GM12864 (cell line): ENCODE data around the gene NDST3.

ENCODE experiments used
- DNase-seq: peaks from one replicate; pipeline ENCODE4 v3.0.0-alpha.2; 2011; ENCODE audit warnings: low read depth
- H3K4me3 ChIP-seq: 2 replicates; pipeline ENCODE4 v1.5.1; 2011; ENCODE audit warnings: mild to moderate bottlenecking, low read depth, low read length, control low read depth
- CTCF ChIP-seq: IDR thresholded peaks from 2 replicates; pipeline ENCODE4 v1.5.1; 2011; ENCODE audit warnings: low read depth, mild to moderate bottlenecking, moderate library complexity, low read length, control low read depth, inconsistent platforms; ENCODE audit errors: missing control alignments

NDST3 gene

DNA sequence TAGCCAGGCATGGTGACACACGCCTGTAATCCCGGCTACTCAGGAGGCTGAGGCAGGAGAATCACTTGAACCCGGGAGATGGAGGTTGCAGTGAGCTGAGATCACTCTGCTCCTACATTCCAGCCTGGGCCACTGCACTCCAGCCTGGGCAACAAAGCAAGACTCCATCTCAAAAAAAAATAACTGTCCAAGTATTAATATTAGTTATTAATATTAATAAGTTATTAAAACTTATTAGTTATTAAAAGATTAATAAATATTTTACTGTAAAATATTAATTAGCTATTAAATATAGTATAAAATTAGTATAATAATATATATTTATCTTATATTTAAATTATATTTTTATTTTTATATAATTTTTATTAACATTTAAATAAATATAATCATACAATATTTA lies 19.5 kb upstream of the NDST3 start:
- no peak overlapping the region for H3K4me3 ChIP-seq
- no peak for DNase-seq
- TF ChIP-seq CTCF = no peak

DNA sequence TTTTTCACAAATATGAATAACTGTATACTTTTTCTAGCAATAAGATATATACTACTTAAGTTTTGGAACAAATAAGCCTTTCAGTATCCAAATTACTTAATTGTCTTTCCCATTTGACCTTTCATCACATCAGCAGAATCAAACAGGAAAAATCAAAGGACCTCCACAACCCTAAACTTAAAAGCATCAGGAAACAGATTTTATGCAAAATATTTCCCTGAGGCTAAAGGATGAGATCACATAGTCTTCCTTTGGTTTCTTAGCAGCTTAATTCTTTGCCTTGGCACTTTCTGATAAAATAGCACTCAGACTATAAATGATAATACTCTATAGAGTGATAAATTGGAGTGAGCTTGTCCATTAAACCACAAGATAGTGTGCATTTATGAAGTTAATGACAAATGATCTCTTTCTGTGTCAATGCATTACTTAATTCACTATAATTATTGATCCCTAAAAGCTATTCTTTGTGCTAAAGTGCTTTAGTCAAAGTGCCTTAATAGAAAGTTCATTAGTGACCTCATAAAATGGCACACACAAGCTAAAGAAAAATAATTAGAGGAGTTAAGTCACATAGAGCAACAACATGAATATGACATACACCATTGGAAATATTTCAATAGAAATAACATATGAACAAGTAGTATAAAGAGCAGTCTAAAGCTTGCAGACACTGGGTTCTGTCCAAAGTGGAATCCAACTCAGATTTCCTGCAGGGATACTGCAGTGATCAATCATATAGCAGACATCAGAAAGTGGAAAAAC lies 15.7 kb upstream of the NDST3 start:
- no peak for DNase-seq
- TF ChIP-seq CTCF = no peak
- H3K4me3 ChIP-seq = no peak overlapping the region

GRCh38 chr4:118026806-118027205 lies 7.5 kb upstream of the NDST3 start:
- no peak overlapping the region for H3K4me3 ChIP-seq
- no peak for DNase-seq
- no peak for TF ChIP-seq CTCF

DNA sequence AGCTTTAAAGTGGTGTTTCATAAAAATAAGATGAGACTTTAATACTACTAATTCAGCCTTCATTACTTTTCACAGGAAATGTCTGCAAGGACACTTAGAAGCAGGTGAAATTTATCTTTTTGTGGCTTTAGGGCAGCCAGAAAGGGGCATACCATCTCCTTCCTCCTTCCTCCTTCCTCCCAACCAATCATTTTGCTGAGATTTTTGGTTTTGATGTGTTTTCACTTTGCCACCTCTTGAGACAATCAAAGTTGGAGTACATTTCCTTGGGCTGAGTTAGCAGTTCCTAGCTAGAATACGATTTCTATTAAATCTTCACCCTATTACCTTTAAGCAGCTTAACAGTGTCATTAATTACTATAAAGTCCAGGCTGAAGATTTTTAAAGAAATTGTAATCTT lies 5.1 kb upstream of the NDST3 start:
- H3K4me3 ChIP-seq = no peak overlapping the region
- no peak for TF ChIP-seq CTCF
- no peak for DNase-seq

- no peak for DNase-seq
- H3K4me3 ChIP-seq = no peak overlapping the region
- TF ChIP-seq CTCF = no peak
Observed at GRCh38 chr4:118032691-118033090, 1.6 kb upstream of the NDST3 start.

DNA sequence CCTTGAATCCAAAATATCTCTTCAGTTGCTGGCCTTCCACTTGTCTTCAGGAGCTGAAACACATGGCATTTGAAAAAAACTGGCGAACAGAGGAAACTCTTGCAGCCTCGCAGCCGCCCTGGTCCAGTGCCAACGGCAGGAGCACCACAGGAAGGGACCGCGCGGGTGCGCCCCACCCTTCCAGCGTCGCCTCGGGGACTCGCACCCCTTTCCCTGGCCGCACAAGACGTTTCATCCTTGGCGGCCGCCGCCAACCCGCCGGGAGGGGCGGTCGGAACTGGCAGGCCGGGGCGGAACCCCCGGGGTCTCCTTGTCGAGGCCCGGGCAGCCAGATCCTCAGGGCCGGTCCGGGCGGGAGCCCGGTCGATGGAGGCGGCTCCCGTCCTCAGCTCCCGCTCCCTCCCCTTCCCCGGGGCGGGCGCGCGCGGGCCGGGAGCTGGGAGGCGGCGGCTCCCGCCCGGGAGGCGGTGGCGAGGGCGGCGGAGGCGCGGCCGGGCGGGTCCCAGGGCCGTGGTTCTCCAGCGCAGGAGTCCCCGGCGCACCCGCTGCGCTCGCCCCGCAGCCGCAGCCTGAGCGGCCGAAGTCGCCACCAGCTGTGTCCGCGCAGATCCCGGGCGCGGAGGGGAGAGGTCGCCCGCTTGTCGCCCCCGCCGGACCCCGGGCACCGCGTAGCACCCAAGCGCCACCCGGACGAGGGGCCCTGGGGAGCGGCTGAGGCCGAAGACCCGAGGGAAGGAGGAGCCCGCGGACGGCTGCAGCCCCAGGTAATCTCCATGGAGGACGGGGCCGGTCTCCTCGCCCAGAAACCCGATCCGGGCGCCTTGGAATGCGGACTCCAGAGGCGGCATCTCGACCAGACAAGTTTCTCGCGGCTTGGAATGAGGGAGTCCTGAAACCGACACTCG lies 886 bp upstream of the NDST3 start:
- no peak for TF ChIP-seq CTCF
- no peak for DNase-seq
- no peak overlapping the region for H3K4me3 ChIP-seq

GRCh38 chr4:118035309-118035708 lies 1.0 kb downstream of the NDST3 start:
- TF ChIP-seq CTCF = no peak
- H3K4me3 ChIP-seq = no peak overlapping the region

More at GRCh38 chr4:118035309-118035708, 1.0 kb downstream of the NDST3 start:
- DNase-seq = no peak
